GM12801 (cell line): ENCODE data around the gene KICS2.

Experiments
- CTCF ChIP-seq: IDR thresholded peaks from one replicate; pipeline ENCODE4 v1.5.1; 2011; ENCODE audit warnings: control low read depth; ENCODE audit not compliant: insufficient read length; ENCODE audit errors: extremely low read depth

The KICS2 gene

GRCh38 chr12:64173456-64173855, 48.6 kb downstream of the KICS2 start:
- TF ChIP-seq CTCF, result no peak
